Measurements from ENCODE around the gene KRT33B.
A peak's percentile ranks its signal among the peaks of the same experiment; 100 is the strongest.

DNA sequence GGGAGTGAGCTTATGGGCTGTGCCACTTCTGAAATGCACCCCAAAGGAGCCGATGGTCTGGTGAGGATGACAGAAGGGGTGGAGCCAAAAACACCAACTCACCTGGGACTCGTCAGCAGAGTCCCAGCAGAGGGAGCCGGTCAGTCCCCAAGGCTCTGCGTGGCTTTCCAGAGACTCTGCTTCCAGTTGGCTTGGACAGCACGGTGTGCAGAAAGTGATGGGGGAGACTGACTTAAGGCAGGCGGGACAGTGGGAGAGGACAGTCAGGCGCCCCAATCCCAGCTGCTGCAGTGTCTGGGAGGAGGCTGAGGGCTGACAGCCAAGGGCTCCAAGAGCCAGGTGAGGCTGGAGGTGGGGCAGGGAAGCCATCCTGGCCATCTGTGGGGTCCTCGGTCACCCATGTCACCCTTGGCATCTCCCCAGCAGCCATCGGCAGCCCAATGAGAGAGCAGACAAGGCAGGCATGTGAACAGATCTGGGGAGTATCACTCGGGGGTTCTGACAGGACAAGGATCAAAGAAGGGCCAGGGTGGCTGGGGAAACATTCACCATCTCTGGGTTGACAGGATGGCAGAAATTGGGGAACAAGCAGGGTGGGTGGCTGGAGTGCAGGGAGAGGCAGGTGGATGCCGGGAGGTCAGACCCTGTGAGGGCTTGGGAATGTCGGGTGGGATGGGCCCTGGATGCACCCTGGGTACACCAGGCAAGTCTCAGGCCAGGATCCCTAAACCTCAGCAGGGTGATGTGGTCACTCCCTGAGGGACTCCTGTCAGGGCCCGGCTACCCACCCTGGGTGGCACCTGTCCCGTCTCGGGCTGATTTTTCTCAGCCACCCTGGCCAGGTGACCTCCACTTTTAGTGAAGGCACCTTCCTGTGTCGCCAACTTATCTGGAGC, 45.2 kb downstream of the KRT33B start:
- TF ChIP-seq, protein P1, sequence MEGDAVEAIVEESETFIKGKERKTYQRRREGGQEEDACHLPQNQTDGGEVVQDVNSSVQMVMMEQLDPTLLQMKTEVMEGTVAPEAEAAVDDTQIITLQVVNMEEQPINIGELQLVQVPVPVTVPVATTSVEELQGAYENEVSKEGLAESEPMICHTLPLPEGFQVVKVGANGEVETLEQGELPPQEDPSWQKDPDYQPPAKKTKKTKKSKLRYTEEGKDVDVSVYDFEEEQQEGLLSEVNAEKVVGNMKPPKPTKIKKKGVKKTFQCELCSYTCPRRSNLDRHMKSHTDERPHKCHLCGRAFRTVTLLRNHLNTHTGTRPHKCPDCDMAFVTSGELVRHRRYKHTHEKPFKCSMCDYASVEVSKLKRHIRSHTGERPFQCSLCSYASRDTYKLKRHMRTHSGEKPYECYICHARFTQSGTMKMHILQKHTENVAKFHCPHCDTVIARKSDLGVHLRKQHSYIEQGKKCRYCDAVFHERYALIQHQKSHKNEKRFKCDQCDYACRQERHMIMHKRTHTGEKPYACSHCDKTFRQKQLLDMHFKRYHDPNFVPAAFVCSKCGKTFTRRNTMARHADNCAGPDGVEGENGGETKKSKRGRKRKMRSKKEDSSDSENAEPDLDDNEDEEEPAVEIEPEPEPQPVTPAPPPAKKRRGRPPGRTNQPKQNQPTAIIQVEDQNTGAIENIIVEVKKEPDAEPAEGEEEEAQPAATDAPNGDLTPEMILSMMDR (IDR thresholded peaks at IDR 0.05): peak in 4 of 7 experiments; percentile 8 to 25 (median 12)
- TF ChIP-seq POLR2A (IDR thresholded peaks at IDR 0.05): no peak

Data from body of pancreas (tissue), 4 donors.